ENCODE results near the gene FOSB. TPM values are rescaled to one million over a fixed set of nuclear protein-coding genes. Genes with fewer than 3 reads are reported as not detected.

The FOSB gene
- total and polyA plus RNA-seq, 7 experiments from 2014 or later = 2.1 to 1,925 (median 19.3) TPM

GRCh38 chr19:45515807-45516401 is 48.1 kb downstream of the FOSB start:
- Histone ChIP-seq H3K36me3 (ENCODE audit: control insufficient read depth in 2 of 3, insufficient read depth in 3 of 3, low read length in 3 of 3) (peaks cover 0 to 32% (median 3%) of the 10 kb centered on the region in 3 experiments), H3K4me1 (ENCODE audit: control insufficient read depth in 2 of 2, insufficient read depth in 2 of 2, low read length in 2 of 2) (peaks cover 24 to 38% of the 10 kb centered on the region in 2 donors), H3K27ac (ENCODE audit: low read depth, low read length) (peak overlapping the region; percentile 59), H3K4me3 (ENCODE audit: low read length) (no peak overlapping the region), H3K27me3 (ENCODE audit: control insufficient read depth in 2 of 2, insufficient read depth in 2 of 2, low read length in 2 of 2) (no peaks in the 10 kb centered on the region), H3K9me3 (ENCODE audit: control insufficient read depth in 2 of 3, low read length in 3 of 3) (no peaks in the 10 kb centered on the region)
- intact Hi-C loops (cut with micrococcal nuclease) = no loop called here
- Mint-ChIP-seq H3K27ac (peak overlapping the region; percentile 25 to 89 (median 81)), H3K27me3 (no peaks in the 10 kb centered on the region), H3K4me3 (peak overlapping the region in 6 of 10 donors; percentile 20 to 64 (median 48)), H3K9me3 (no peaks in the 10 kb centered on the region), H3K36me3 (peaks cover 0 to 25% (median 4%) of the 10 kb centered on the region in 5 donors), H3K4me1 (peaks cover 25 to 56% (median 50%) of the 10 kb centered on the region in 7 donors)
- CTCF ChIA-PET = interaction anchor here (0.9 to 1.4 kb wide), 4 partner anchors 42 to 126 kb away, joined by 3 to 5 read pairs (median 4); no protein-coding TSS in a partner anchor
- DNase-seq (no peak), ATAC-seq (no peak)
- POLR2A ChIA-PET = interaction anchor here (1.0 to 1.7 kb wide), 2 partner anchors 8 to 13 kb away, joined by 4 read pairs; partner anchors contain the start of gene VASP

- ATAC-seq = no peak
- Mint-ChIP-seq H3K4me3 (peak overlapping the region in 2 of 10 donors; percentile 20 to 24), H3K9me3 (no peaks in the 10 kb centered on the region), H3K27me3 (no peaks in the 10 kb centered on the region), H3K4me1 (peaks cover 21 to 46% (median 40%) of the 10 kb centered on the region in 7 donors), H3K27ac (peak overlapping the region in 6 of 9 donors; percentile 25 to 89 (median 84)), H3K36me3 (peaks cover 0 to 23% (median 4%) of the 10 kb centered on the region in 5 donors)
- CTCF ChIA-PET = interaction anchor here (1.1 kb wide), 1 partner anchor 78 kb away, joined by 3 read pairs; no protein-coding TSS in a partner anchor
- no peak for DNase-seq
- Histone ChIP-seq H3K4me3 (ENCODE audit: low read length) (no peak overlapping the region), H3K27ac (ENCODE audit: low read depth, low read length) (no peak overlapping the region), H3K9me3 (ENCODE audit: control insufficient read depth in 2 of 3, low read length in 3 of 3) (no peaks in the 10 kb centered on the region), H3K36me3 (ENCODE audit: control insufficient read depth in 2 of 3, insufficient read depth in 3 of 3, low read length in 3 of 3) (peaks cover 0 to 45% (median 6%) of the 10 kb centered on the region in 3 experiments), H3K27me3 (ENCODE audit: control insufficient read depth in 2 of 2, insufficient read depth in 2 of 2, low read length in 2 of 2) (no peaks in the 10 kb centered on the region), H3K4me1 (ENCODE audit: control insufficient read depth in 2 of 2, insufficient read depth in 2 of 2, low read length in 2 of 2) (peaks cover 24 to 31% of the 10 kb centered on the region in 2 donors)
- intact Hi-C loops (cut with micrococcal nuclease) = no loop called here
- POLR2A ChIA-PET = interaction anchor here (1.0 kb wide), 1 partner anchor 10 kb away, joined by 4 read pairs; the partner anchor contains the start of gene VASP
These were observed 49.4 kb downstream of the FOSB start for GRCh38 chr19:45517238-45517637.

GRCh38 chr19:45517641-45518468 is 50.1 kb downstream of the FOSB start:
- no peaks in the 10 kb centered on the region for H3K9me3 Mint-ChIP-seq
- H3K27me3 Mint-ChIP-seq = no peaks in the 10 kb centered on the region
- DNase-seq (no peak), ATAC-seq (no peak)
- Histone ChIP-seq H3K9me3 (ENCODE audit: control insufficient read depth in 2 of 3, low read length in 3 of 3) (no peaks in the 10 kb centered on the region), H3K4me1 (ENCODE audit: control insufficient read depth in 2 of 2, insufficient read depth in 2 of 2, low read length in 2 of 2) (peaks cover 24 to 29% of the 10 kb centered on the region in 2 donors), H3K36me3 (ENCODE audit: control insufficient read depth in 2 of 3, insufficient read depth in 3 of 3, low read length in 3 of 3) (peaks cover 0 to 50% (median 6%) of the 10 kb centered on the region in 3 experiments), H3K27ac (ENCODE audit: low read depth, low read length) (no peak overlapping the region), H3K4me3 (ENCODE audit: low read length) (no peak overlapping the region), H3K27me3 (ENCODE audit: control insufficient read depth in 2 of 2, insufficient read depth in 2 of 2, low read length in 2 of 2) (no peaks in the 10 kb centered on the region)
- H3K27ac Mint-ChIP-seq = peak overlapping the region in 5 of 9 donors; percentile 25 to 86 (median 70)
- peaks cover 18 to 43% (median 36%) of the 10 kb centered on the region in 7 donors for H3K4me1 Mint-ChIP-seq
- H3K36me3 Mint-ChIP-seq = peaks cover 0 to 23% (median 4%) of the 10 kb centered on the region in 5 donors
- intact Hi-C loops (cut with micrococcal nuclease) = no loop called here
- ChIA-PET CTCF (no interaction called here), POLR2A (no interaction called here)
- peak overlapping the region in 1 of 10 donors; percentile 20 for H3K4me3 Mint-ChIP-seq

- H3K36me3 ChIP-seq (ENCODE audit: control insufficient read depth in 2 of 3, insufficient read depth in 3 of 3, low read length in 3 of 3) = peaks cover 0 to 52% (median 6%) of the 10 kb centered on the region in 3 experiments
- POLR2A ChIA-PET = no interaction called here
These were observed 50.7 kb downstream of the FOSB start for GRCh38 chr19:45518469-45518826.

GRCh38 chr19:45522010-45522941 is 54.5 kb downstream of the FOSB start:
- ChIA-PET POLR2A (no interaction called here), CTCF (interaction anchor here (1.1 kb wide), 1 partner anchor 120 kb away, joined by 6 read pairs; no protein-coding TSS in a partner anchor)
- H3K27ac ChIP-seq (ENCODE audit: low read depth, low read length) = no peak overlapping the region
- H3K4me1 ChIP-seq (ENCODE audit: control insufficient read depth in 2 of 2, insufficient read depth in 2 of 2, low read length in 2 of 2) = no peaks in the 10 kb centered on the region
- Mint-ChIP-seq H3K36me3 (peaks cover 0 to 19% (median 8%) of the 10 kb centered on the region in 5 donors), H3K4me1 (peaks cover 3 to 24% (median 9%) of the 10 kb centered on the region in 7 donors), H3K9me3 (no peaks in the 10 kb centered on the region), H3K27ac (peak overlapping the region in 1 of 9 donors; percentile 17), H3K4me3 (no peak overlapping the region), H3K27me3 (no peaks in the 10 kb centered on the region)
- no peaks in the 10 kb centered on the region for H3K9me3 ChIP-seq (ENCODE audit: control insufficient read depth in 2 of 3, low read length in 3 of 3)
- no peaks in the 10 kb centered on the region for H3K27me3 ChIP-seq (ENCODE audit: control insufficient read depth in 2 of 2, insufficient read depth in 2 of 2, low read length in 2 of 2)
- peaks cover 11 to 74% (median 17%) of the 10 kb centered on the region in 3 experiments for H3K36me3 ChIP-seq (ENCODE audit: control insufficient read depth in 2 of 3, insufficient read depth in 3 of 3, low read length in 3 of 3)
- intact Hi-C loops (cut with micrococcal nuclease) = no loop called here
- DNase-seq (no peak), ATAC-seq (no peak)
- H3K4me3 ChIP-seq (ENCODE audit: low read length) = no peak overlapping the region

More at GRCh38 chr19:45518469-45518826, 50.7 kb downstream of the FOSB start:
- H3K4me1 ChIP-seq (ENCODE audit: control insufficient read depth in 2 of 2, insufficient read depth in 2 of 2, low read length in 2 of 2) = peaks cover 24 to 28% of the 10 kb centered on the region in 2 donors
- Mint-ChIP-seq H3K27me3 (no peaks in the 10 kb centered on the region), H3K36me3 (peaks cover 0 to 23% (median 5%) of the 10 kb centered on the region in 5 donors), H3K4me3 (no peak overlapping the region), H3K9me3 (no peaks in the 10 kb centered on the region), H3K27ac (no peak overlapping the region), H3K4me1 (peaks cover 14 to 40% (median 33%) of the 10 kb centered on the region in 7 donors)
- CTCF ChIA-PET = interaction anchor here (0.7 kb wide), 1 partner anchor 44 kb away, joined by 3 read pairs; no protein-coding TSS in a partner anchor
- DNase-seq = no peak
- ATAC-seq = no peak
- H3K27me3 ChIP-seq (ENCODE audit: control insufficient read depth in 2 of 2, insufficient read depth in 2 of 2, low read length in 2 of 2) = no peaks in the 10 kb centered on the region
- intact Hi-C loops (cut with micrococcal nuclease) = no loop called here
- no peak overlapping the region for H3K27ac ChIP-seq (ENCODE audit: low read depth, low read length)
- H3K9me3 ChIP-seq (ENCODE audit: control insufficient read depth in 2 of 3, low read length in 3 of 3) = no peaks in the 10 kb centered on the region
- H3K4me3 ChIP-seq (ENCODE audit: low read length) = no peak overlapping the region
